Measurements from ENCODE around the gene KIFC3.

- peak in 1 of 6 experiments; percentile 9 for TF ChIP-seq CTCF (IDR thresholded peaks at IDR 0.05)
- no peak for TF ChIP-seq POLR2A (IDR thresholded peaks at IDR 0.05)
Measured at GRCh38 chr16:57775661-57776469, 26.4 kb downstream of the KIFC3 start.
